CD4-positive, alpha-beta memory T cell (primary cell): ENCODE results near the gene TECTA. TPM values are rescaled to one million over a fixed set of nuclear protein-coding genes. Genes with fewer than 3 reads are reported as not detected.

Experiments used
- CTCF ChIA-PET: fragments of 350-600 bp; sonication (Branson Sonifier 250); formaldehyde crosslinking; loops from one replicate; lab custom pipeline; 2021; ENCODE audit warnings: inconsistent platforms; ENCODE audit not compliant: partially characterized antibody; lab: Charles Lee
- POLR2A ChIA-PET: fragments of 350-600 bp; sonication (Branson Sonifier 250); formaldehyde crosslinking; loops from one replicate; lab custom pipeline; 2021; ENCODE audit not compliant: partially characterized antibody; lab: Charles Lee
- DNase-seq, 5 donors: peaks; one replicate each; pipeline versions ENCODE4 v3.0.0 to v3.0.0-alpha.2; 2020 to 2022; ENCODE audit warnings: mixed read lengths in 1 of 5
- H3K27ac ChIP-seq: one replicate; pipeline ENCODE4 v1.7.0; 2013; ENCODE audit warnings: low read depth, low read length
- H3K27me3 ChIP-seq: 2 replicates; pipeline ENCODE4 v1.7.0; 2013; ENCODE audit warnings: mild to moderate bottlenecking, low read length, moderate library complexity; ENCODE audit not compliant: insufficient read depth
- H3K36me3 ChIP-seq: 2 replicates; pipeline ENCODE4 v1.7.0; 2013; ENCODE audit warnings: mild to moderate bottlenecking, low read length, moderate library complexity; ENCODE audit not compliant: insufficient read depth
- H3K4me1 ChIP-seq: 2 replicates; pipeline ENCODE4 v1.7.0; 2013; ENCODE audit warnings: mild to moderate bottlenecking, low read length, moderate library complexity; ENCODE audit not compliant: insufficient read depth
- H3K4me3 ChIP-seq, 2 donors: one replicate each; pipeline ENCODE4 v1.7.0; 2013; ENCODE audit warnings: low read length in 2 of 2, mild to moderate bottlenecking in 1 of 2
- H3K9me3 ChIP-seq, 2 donors: one replicate each; pipeline ENCODE4 v1.7.0; 2013; ENCODE audit warnings: low read length in 2 of 2, control low read depth in 1 of 2; ENCODE audit not compliant: control insufficient read depth in 1 of 2
- H3K27ac Mint-ChIP-seq, 7 donors: one replicate each; pipeline ENCODE4 v1.8.0; 2020 to 2021; ENCODE audit warnings: mixed read lengths in 7 of 7, mild to moderate bottlenecking in 6 of 7, inconsistent platforms in 3 of 7, moderate library complexity in 3 of 7
- H3K27me3 Mint-ChIP-seq, 2 donors: one replicate each; pipeline ENCODE4 v1.8.0; 2020 to 2021; ENCODE audit warnings: mixed read lengths in 2 of 2
- H3K36me3 Mint-ChIP-seq, 2 donors: one replicate each; pipeline ENCODE4 v1.8.0; 2020 to 2021; ENCODE audit warnings: mixed read lengths in 2 of 2, inconsistent platforms in 1 of 2, mild to moderate bottlenecking in 1 of 2
- H3K4me1 Mint-ChIP-seq, 4 donors: one replicate each; pipeline ENCODE4 v1.8.0; 2020 to 2021; ENCODE audit warnings: mixed read lengths in 4 of 4, mild to moderate bottlenecking in 1 of 4
- H3K4me3 Mint-ChIP-seq, 8 donors: one replicate each; pipeline ENCODE4 v1.8.0; 2020 to 2021; ENCODE audit warnings: mixed read lengths in 8 of 8, mild to moderate bottlenecking in 7 of 8, moderate library complexity in 6 of 8, inconsistent platforms in 3 of 8
- H3K9me3 Mint-ChIP-seq, 8 donors: one replicate each; pipeline ENCODE4 v1.8.0; 2020 to 2021; ENCODE audit warnings: mixed read lengths in 8 of 8, mild to moderate bottlenecking in 5 of 8, inconsistent platforms in 3 of 8, moderate library complexity in 1 of 8
- intact Hi-C: fragments of 100-400 bp; cut with micrococcal nuclease; formaldehyde crosslinking; loops from one replicate; pipeline ENCODE4 v1.15.1; 2023
- polyA plus RNA-seq, 2 donors: library from polyadenylated mRNA; unstranded; fragments of 300-500 nt; fragmentation: Illumina TruSeq; gene quantifications; one replicate each; pipeline ENCODE4 v1.2.3, GENCODE V29; 2021
- total RNA-seq, 2 experiments: library from RNA; stranded (reverse); gene quantifications; one replicate each; pipeline ENCODE4 v1.2.3, GENCODE V29; 2021

TECTA gene
- total and polyA plus RNA-seq, 4 experiments from 2014 or later: 0.07 to 0.38 (median 0.33) TPM; not detected in 1

DNA sequence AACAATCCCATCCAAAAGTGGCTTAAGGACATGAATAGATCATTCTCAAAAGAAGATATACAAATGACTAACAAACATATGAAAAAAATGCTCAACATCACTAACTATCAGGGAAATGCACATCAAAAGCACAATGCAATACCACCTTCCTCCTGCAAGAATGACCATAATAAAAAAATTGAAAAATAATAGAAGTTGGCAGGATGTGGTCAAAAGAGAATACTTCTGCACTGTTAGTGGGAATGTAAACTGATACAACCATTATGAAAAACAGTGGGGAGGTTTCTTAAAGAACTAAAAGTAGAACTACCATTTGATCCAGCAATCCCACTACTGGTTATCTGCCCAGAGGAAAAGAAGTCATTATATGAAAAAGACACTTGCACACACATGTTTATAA, 113.8 kb downstream of the TECTA start:
- H3K27ac Mint-ChIP-seq: no peak overlapping the region
- H3K9me3 ChIP-seq: no peaks in the 10 kb centered on the region

DNA sequence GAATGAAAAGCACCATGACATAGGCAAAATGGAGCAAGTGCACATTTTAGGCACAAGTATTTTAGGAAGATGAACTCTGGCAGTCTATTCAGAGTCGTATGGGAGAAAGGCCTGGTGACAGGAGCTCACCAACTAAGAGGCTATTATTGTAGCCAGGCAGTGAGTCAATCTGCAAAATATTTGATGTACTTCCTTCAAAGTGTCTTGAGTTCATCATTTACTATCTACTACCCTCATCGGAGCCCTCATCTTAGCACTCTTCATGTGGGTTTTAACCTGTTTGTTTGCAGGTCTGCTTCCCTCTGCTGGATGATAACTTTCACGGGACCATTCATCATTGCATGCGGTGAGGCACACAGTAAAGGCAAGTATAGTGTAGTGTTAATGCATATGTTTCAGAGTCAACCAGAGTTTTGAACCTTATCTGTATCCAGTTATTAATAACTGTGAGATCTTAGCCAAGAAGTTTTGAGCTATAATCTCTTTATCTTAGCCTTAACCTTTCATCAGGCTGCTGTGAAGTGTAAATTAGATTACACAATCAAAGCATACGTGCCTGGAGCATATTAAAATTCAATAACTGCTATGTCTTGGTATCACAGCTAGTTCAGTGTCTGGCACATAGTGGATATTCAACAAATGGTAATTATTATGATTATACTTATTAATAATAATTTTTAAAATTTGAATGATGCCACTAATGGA, 120.6 kb downstream of the TECTA start:
- intact Hi-C loops: no loop called here
- Histone ChIP-seq H3K4me3 (no peak overlapping the region), H3K27ac (no peak overlapping the region), H3K4me1 (no peaks in the 10 kb centered on the region), H3K36me3 (no peaks in the 10 kb centered on the region), H3K27me3 (no peaks in the 10 kb centered on the region), H3K9me3 (no peaks in the 10 kb centered on the region)
- ChIA-PET POLR2A (no interaction called here), CTCF (no interaction called here)
- no peak for DNase-seq
- H3K9me3 Mint-ChIP-seq: no peaks in the 10 kb centered on the region
- H3K36me3 Mint-ChIP-seq: no peaks in the 10 kb centered on the region
- no peak overlapping the region for H3K27ac Mint-ChIP-seq
- no peak overlapping the region for H3K4me3 Mint-ChIP-seq
- peaks cover 7 to 13% of the 10 kb centered on the region in 2 donors for H3K27me3 Mint-ChIP-seq
- H3K4me1 Mint-ChIP-seq: no peaks in the 10 kb centered on the region

More for the DNA sequence above, 113.8 kb downstream of the TECTA start:
- Mint-ChIP-seq H3K4me3 (no peak overlapping the region), H3K27me3 (peaks cover 19 to 20% of the 10 kb centered on the region in 2 donors), H3K36me3 (no peaks in the 10 kb centered on the region), H3K4me1 (no peaks in the 10 kb centered on the region), H3K9me3 (no peaks in the 10 kb centered on the region)
- no peak for DNase-seq
- ChIA-PET CTCF (no interaction called here), POLR2A (no interaction called here)
- Histone ChIP-seq H3K27ac (no peak overlapping the region), H3K4me1 (no peaks in the 10 kb centered on the region), H3K4me3 (no peak overlapping the region), H3K36me3 (no peaks in the 10 kb centered on the region), H3K27me3 (no peaks in the 10 kb centered on the region)
- intact Hi-C loops: no loop called here

DNA sequence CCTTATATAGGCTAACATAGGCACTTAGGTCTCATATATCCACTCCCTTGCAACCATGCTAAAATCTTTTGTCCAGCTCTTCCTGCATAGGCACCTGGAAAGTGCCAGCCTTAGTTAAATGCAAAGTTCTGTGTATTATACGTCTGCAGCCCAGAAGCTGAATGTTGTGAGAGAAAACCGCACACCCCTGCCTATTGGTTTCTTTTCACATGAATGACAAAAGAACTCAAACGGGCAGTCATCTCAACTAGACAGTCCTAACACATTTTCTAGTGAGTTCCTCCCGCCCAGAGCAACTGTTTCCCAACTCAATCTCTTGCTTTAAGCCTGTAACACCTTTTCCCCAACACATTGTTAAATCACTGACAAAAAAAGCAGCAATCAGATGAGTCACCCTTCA, 122.1 kb downstream of the TECTA start:
- Mint-ChIP-seq H3K27me3 (peaks cover 7 to 13% of the 10 kb centered on the region in 2 donors), H3K27ac (no peak overlapping the region), H3K9me3 (peaks cover 0 to 7% (median 0%) of the 10 kb centered on the region in 8 donors), H3K36me3 (no peaks in the 10 kb centered on the region), H3K4me1 (no peaks in the 10 kb centered on the region), H3K4me3 (no peak overlapping the region)
- no peak for DNase-seq
- no peak overlapping the region for H3K4me3 ChIP-seq
- H3K9me3 ChIP-seq: no peaks in the 10 kb centered on the region
- no peaks in the 10 kb centered on the region for H3K27me3 ChIP-seq
- intact Hi-C loops: no loop called here
- POLR2A ChIA-PET: no interaction called here
- CTCF ChIA-PET: no interaction called here
- H3K36me3 ChIP-seq: no peaks in the 10 kb centered on the region
- H3K4me1 ChIP-seq: no peaks in the 10 kb centered on the region
- H3K27ac ChIP-seq: no peak overlapping the region

DNA sequence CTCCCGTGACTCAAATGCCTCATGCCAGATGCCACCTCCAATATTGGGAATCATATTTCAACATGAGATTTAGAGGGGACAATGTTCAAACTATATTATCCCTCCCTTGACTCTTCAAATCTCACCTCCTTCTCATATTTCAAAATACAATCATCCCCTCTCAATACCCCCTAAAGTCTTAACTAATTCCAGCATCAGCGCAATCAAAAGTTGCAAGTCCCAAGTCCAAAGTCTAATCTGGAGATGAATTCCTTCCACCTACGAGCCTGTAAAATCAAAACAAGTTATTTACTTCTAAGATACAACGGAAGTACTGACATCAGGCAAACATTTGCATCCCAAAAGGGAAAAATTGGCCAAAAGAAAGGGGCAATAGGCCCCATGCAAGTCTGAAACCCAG, 124.3 kb downstream of the TECTA start:
- peaks cover 0 to 7% (median 0%) of the 10 kb centered on the region in 8 donors for H3K9me3 Mint-ChIP-seq
- Histone ChIP-seq H3K4me3 (no peak overlapping the region), H3K9me3 (no peaks in the 10 kb centered on the region), H3K27ac (no peak overlapping the region), H3K36me3 (no peaks in the 10 kb centered on the region), H3K4me1 (no peaks in the 10 kb centered on the region), H3K27me3 (no peaks in the 10 kb centered on the region)
- ChIA-PET CTCF (no interaction called here), POLR2A (no interaction called here)
- H3K4me3 Mint-ChIP-seq: no peak overlapping the region
- no peaks in the 10 kb centered on the region for H3K4me1 Mint-ChIP-seq
- no peaks in the 10 kb centered on the region for H3K36me3 Mint-ChIP-seq
- intact Hi-C loops: no loop called here
- DNase-seq: no peak
- H3K27ac Mint-ChIP-seq: no peak overlapping the region
- peaks cover 9 to 12% of the 10 kb centered on the region in 2 donors for H3K27me3 Mint-ChIP-seq

DNA sequence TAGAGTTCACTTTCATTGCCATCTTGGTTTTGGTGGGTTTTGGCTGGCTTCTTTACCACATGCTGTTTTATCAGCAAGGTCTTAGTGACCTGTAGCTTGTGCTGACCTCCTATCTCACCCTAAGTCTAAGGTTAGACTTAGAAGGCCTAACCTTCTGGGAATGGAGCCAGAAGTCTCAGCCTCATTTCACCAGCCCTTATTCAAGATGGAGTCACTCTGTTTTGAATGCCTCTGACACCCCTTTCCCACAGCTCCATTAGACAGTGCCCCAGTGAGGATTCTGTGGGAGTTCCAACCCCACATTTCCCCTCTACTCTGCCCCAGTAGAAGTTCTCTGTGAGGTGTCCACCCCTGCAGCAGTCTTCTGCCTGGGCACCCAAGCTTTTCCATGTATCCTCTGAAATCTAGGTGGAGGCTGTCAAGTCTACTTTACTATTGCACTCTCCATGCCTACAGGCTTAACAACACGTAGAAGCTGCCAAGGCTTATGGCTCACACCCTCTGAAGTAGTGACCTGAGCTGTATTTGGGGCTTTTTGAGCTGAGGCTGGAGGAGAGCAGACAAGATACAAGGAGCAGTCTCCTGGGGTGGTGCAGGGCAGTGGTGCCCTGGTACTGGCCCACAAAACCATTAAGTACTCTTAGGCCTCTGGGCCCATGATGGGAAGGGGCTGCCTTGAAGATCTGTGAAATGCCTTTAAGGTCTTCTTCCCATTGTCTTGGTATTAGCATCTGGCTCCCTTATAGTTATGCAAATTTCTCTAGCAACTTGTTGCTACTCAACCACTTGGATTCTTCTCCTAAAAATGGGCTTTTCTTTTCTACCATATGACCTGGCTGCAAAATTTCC, 125.6 kb downstream of the TECTA start:
- Mint-ChIP-seq H3K27ac (no peak overlapping the region), H3K4me3 (no peak overlapping the region), H3K36me3 (no peaks in the 10 kb centered on the region), H3K9me3 (peaks cover 0 to 7% (median 0%) of the 10 kb centered on the region in 8 donors), H3K4me1 (no peaks in the 10 kb centered on the region), H3K27me3 (peaks cover 10 to 15% of the 10 kb centered on the region in 2 donors)
- CTCF ChIA-PET: no interaction called here
- H3K27ac ChIP-seq: no peak overlapping the region
- intact Hi-C loops: no loop called here
- H3K36me3 ChIP-seq: no peaks in the 10 kb centered on the region
- H3K4me3 ChIP-seq: no peak overlapping the region
- peaks cover 7% of the 10 kb centered on the region for H3K27me3 ChIP-seq
- H3K4me1 ChIP-seq: no peaks in the 10 kb centered on the region
- H3K9me3 ChIP-seq: no peaks in the 10 kb centered on the region
- POLR2A ChIA-PET: no interaction called here
- no peak for DNase-seq

DNA sequence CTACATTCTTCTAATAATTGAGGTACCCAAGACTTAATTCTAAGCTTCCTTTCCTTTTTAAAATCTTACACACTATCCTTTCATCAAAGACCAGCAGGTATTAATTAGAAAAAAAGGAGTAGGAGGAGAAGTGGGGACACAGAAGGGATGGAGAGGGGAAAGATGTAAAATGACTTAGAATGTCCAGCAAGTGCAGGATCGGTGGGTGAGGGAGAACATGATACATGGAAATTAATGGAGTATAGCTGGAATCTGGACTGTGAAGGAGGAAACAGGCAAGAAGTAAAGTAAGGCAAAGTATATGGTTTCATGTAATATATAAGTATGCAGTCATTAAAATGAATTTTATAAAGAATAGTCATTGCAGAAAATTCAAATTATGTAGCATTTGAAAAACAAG, 127.8 kb downstream of the TECTA start:
- Histone ChIP-seq H3K27me3 (peaks cover 10% of the 10 kb centered on the region), H3K27ac (no peak overlapping the region), H3K9me3 (no peaks in the 10 kb centered on the region), H3K4me1 (no peaks in the 10 kb centered on the region), H3K36me3 (no peaks in the 10 kb centered on the region), H3K4me3 (no peak overlapping the region)
- Mint-ChIP-seq H3K27me3 (peaks cover 14 to 17% of the 10 kb centered on the region in 2 donors), H3K27ac (no peak overlapping the region), H3K4me1 (no peaks in the 10 kb centered on the region), H3K36me3 (no peaks in the 10 kb centered on the region), H3K9me3 (peaks cover 0 to 7% (median 0%) of the 10 kb centered on the region in 8 donors), H3K4me3 (no peak overlapping the region)
- intact Hi-C loops: no loop called here
- ChIA-PET POLR2A (no interaction called here), CTCF (no interaction called here)
- DNase-seq: no peak

DNA sequence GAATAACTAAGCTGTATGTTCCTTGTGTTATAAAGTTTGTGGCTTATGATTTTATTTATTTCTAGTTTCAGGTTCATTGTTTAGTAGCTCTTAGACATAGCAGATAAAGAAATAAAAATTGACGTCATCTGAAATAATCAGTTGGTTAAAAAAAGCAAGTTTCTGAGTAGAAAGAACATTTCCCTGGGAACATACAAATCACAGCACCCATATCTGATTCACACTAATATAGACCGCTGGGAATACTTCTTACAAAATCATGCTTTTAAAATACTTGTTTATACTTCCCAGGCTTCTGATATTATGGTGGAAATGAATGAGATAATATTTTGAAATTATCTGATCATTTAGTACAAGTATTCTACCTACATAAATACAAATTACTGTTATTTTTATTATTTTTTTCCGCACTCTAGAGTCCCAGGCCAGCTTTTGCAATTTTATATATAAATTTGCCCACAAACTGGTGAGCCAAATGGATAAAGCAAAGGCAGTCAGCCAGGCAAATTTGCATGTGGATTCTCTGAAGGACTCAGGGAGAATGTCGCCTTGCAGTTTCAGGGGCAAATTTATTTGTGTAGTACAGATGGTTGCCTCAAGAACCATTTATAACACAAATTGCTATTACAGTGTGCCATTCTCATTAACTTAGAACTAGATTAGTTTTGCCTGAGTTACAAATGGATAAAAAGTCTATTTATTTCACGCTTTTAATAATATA, 128.6 kb downstream of the TECTA start:
- peaks cover 0 to 7% (median 0%) of the 10 kb centered on the region in 8 donors for H3K9me3 Mint-ChIP-seq
- Histone ChIP-seq H3K4me3 (no peak overlapping the region), H3K4me1 (no peaks in the 10 kb centered on the region), H3K27me3 (peaks cover 14% of the 10 kb centered on the region), H3K36me3 (no peaks in the 10 kb centered on the region), H3K27ac (no peak overlapping the region), H3K9me3 (no peaks in the 10 kb centered on the region)
- DNase-seq: no peak
- H3K27me3 Mint-ChIP-seq: peaks cover 20 to 22% of the 10 kb centered on the region in 2 donors
- no peaks in the 10 kb centered on the region for H3K36me3 Mint-ChIP-seq
- no peaks in the 10 kb centered on the region for H3K4me1 Mint-ChIP-seq
- ChIA-PET POLR2A (no interaction called here), CTCF (no interaction called here)
- no peak overlapping the region for H3K27ac Mint-ChIP-seq
- intact Hi-C loops: no loop called here
- no peak overlapping the region for H3K4me3 Mint-ChIP-seq
